ENCODE data around the gene TMCO2.
"Not testable (repeated sequence)": the region's sequence is repeated elsewhere in the genome, so short reads cannot be mapped to it uniquely, and the experiment has no call there.

- not testable (repeated sequence) for TF ChIP-seq CTCF, POLR2A (IDR thresholded peaks at IDR 0.05)
These were observed 26.2 kb upstream of the TMCO2 start for GRCh38 chr1:40221471-40221905.
